ENCODE results near the gene PCYT1A.

PCYT1A gene

GRCh38 chr3:196270499-196270898 lies 17.0 kb downstream of the PCYT1A start:
- TF ChIP-seq CTCF (IDR thresholded peaks at IDR 0.05; ENCODE audit: borderline replicate concordance, insufficient read depth, low read depth, low read length), result no peak
- no peak overlapping the region for H3K4me3 ChIP-seq (ENCODE audit: low read depth, low read length)

- TF ChIP-seq CTCF (IDR thresholded peaks at IDR 0.05; ENCODE audit: borderline replicate concordance, insufficient read depth, low read depth, low read length), result no peak
- H3K4me3 ChIP-seq (ENCODE audit: low read depth, low read length), result no peak overlapping the region
Measured at GRCh38 chr3:196268284-196269163, 19.0 kb downstream of the PCYT1A start.

GRCh38 chr3:196263819-196264218 lies 23.7 kb downstream of the PCYT1A start:
- H3K4me3 ChIP-seq (ENCODE audit: low read depth, low read length), result no peak overlapping the region
- no peak for TF ChIP-seq CTCF (IDR thresholded peaks at IDR 0.05; ENCODE audit: borderline replicate concordance, insufficient read depth, low read depth, low read length)

- TF ChIP-seq CTCF (IDR thresholded peaks at IDR 0.05; ENCODE audit: borderline replicate concordance, insufficient read depth, low read depth, low read length), result no peak
- no peak overlapping the region for H3K4me3 ChIP-seq (ENCODE audit: low read depth, low read length)
Measured at GRCh38 chr3:196260784-196261183, 26.7 kb downstream of the PCYT1A start.

- TF ChIP-seq CTCF (IDR thresholded peaks at IDR 0.05; ENCODE audit: borderline replicate concordance, insufficient read depth, low read depth, low read length), result no peak
- H3K4me3 ChIP-seq (ENCODE audit: low read depth, low read length), result no peak overlapping the region
Measured at GRCh38 chr3:196255776-196256175, 31.8 kb downstream of the PCYT1A start.

GRCh38 chr3:196254376-196255283 lies 32.9 kb downstream of the PCYT1A start:
- no peak for TF ChIP-seq CTCF (IDR thresholded peaks at IDR 0.05; ENCODE audit: borderline replicate concordance, insufficient read depth, low read depth, low read length)
- no peak overlapping the region for H3K4me3 ChIP-seq (ENCODE audit: low read depth, low read length)

Measured in GM12875 (cell line).